Sigmoid colon (tissue), 7 donors: Measurements from ENCODE around the gene GTPBP3. TPM values are rescaled to one million over a fixed set of nuclear protein-coding genes. Genes with fewer than 3 reads are reported as not detected.

Experiments used
- DNase-seq: peaks from one replicate; pipeline ENCODE4 v3.0.0-alpha.2; 2019
- H3K27ac ChIP-seq, 4 donors: fragments of 200-600 bp; sonication (generic); one replicate each; pipeline ENCODE4 v1.5.1; 2016 to 2019; ENCODE audit warnings: mild to moderate bottlenecking in 1 of 4
- H3K27me3 ChIP-seq, 3 donors: fragments of 200-600 bp; sonication (generic); one replicate each; pipeline ENCODE4 v1.5.1; 2019; ENCODE audit warnings: mild to moderate bottlenecking in 1 of 3
- H3K36me3 ChIP-seq, 4 donors: fragments of 200-600 bp; sonication (generic); one replicate each; pipeline ENCODE4 v1.5.1; 2016 to 2019
- H3K4me1 ChIP-seq, 4 donors: fragments of 200-600 bp; sonication (generic); one replicate each; pipeline ENCODE4 v1.5.1; 2017 to 2019
- H3K4me3 ChIP-seq, 4 donors: fragments of 200-600 bp; sonication (generic); one replicate each; pipeline ENCODE4 v1.5.1; 2017 to 2019; ENCODE audit warnings: mild to moderate bottlenecking in 2 of 4, moderate library complexity in 1 of 4
- H3K9me3 ChIP-seq, 4 donors: fragments of 200-600 bp in 3 of 4; sonication (generic) in 3 of 4; one replicate each; pipeline versions ENCODE4 v1.5.1 to v1.6.1; 2013 to 2019
- CTCF ChIP-seq, 4 experiments: fragments of 450-650 bp in 3 of 4; fragments of 200-600 bp in 1 of 4; IDR thresholded peaks; one replicate each; pipeline ENCODE4 v1.5.1; 2016 to 2019; ENCODE audit warnings: antibody characterized with exemption in 4 of 4, mild to moderate bottlenecking in 3 of 4, moderate library complexity in 2 of 4
- EP300 ChIP-seq, 4 donors: sonication (generic); formaldehyde crosslinking; IDR thresholded peaks; one replicate each; pipeline ENCODE4 v1.6.1; 2017; ENCODE audit warnings: antibody characterized with exemption in 4 of 4
- POLR2A ChIP-seq, 2 donors: fragments of 450-650 bp; IDR thresholded peaks; one replicate each; pipeline ENCODE4 v1.6.1; 2016; ENCODE audit warnings: antibody characterized with exemption in 2 of 2, mild to moderate bottlenecking in 2 of 2, moderate library complexity in 2 of 2
- POLR2AphosphoS5 ChIP-seq, 4 donors: sonication (generic); formaldehyde crosslinking; IDR thresholded peaks; one replicate each; pipeline ENCODE4 v1.6.1; 2017; ENCODE audit warnings: antibody characterized with exemption in 4 of 4
- WGBS, 2 donors: extraction: QIAGEN DNeasy Blood & Tissue Kit; methylation state at CpG; one replicate each; pipeline ENCODE4 v1.1.7; 2013; 5-methylcytosine and 5-hydroxymethylcytosine counted together
- intact Hi-C: fragments of 100-400 bp; cut with DNase I; formaldehyde crosslinking; loops from one replicate; pipeline ENCODE4 v1.15.1; 2023
- polyA plus RNA-seq, 3 donors: library from polyadenylated mRNA; stranded (reverse); fragments of 200-250 nt; gene quantifications; one replicate each; pipeline ENCODE4 v1.2.3, GENCODE V29; 2013
- total RNA-seq, 4 donors: library from RNA; depleted of rRNA; stranded (reverse); fragments of >200 nt; gene quantifications; one replicate each; pipeline ENCODE4 v1.1.0, GENCODE V29; 2016
- donor health status: healthy with polysubstance abuse.
- donor health status: Bipolar disorder and iron deficiency.
- donor health status: healthy.

The GTPBP3 gene
- total and polyA plus RNA-seq, 7 donors, result 3.7 to 22.2 (median 13.2) TPM

DNA sequence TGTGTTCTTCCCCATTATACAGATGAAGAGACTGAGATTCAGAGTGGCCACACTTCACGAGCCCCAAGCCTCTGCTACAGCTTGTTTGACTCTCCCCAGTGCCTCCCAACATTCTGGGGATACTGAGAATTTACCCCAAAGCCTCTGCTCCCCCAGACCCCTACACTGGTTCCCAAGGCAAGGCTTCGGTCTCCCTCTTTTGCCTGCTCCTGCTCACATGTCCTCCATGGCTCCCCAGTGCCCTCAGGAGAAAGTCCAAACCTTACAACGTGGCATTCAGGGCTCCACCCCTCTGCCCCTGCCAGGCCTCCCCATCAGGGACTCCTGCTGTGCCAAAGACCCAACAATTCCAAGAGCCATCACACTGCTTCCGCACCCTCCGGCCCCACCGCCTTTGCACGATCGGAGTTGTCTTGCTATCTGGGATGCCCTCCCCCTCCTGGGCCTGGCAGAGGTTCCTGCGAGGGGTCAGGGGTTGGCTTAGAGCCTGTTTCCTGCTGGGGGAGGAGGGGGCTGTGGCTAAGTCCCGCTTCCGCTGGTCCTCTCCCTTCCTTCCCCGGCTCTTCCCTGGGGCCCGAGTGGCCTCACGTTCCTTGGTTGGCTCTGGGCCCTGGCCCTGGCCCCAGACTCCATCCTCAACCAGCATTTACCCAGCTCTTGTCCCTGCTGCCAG, 15.4 kb downstream of the GTPBP3 start:
- TF ChIP-seq POLR2AphosphoS5 (IDR thresholded peaks at IDR 0.05) (peak in 1 of 4 donors; percentile 36), POLR2A (IDR thresholded peaks at IDR 0.05) (no peak)
- intact Hi-C loops, result no loop called here
- Histone ChIP-seq H3K4me3 (no peak overlapping the region), H3K4me1 (peaks cover 0 to 9% (median 4%) of the 10 kb centered on the region in 4 donors), H3K9me3 (no peaks in the 10 kb centered on the region), H3K36me3 (no peaks in the 10 kb centered on the region), H3K27ac (peak overlapping the region in 1 of 4 donors; percentile 20), H3K27me3 (peaks cover 0 to 24% (median 4%) of the 10 kb centered on the region in 3 donors)
- WGBS, 2 donors, result 47 to 59% methylated on average over 14 of the region's 14 CpGs
- no peak for DNase-seq

- DNase-seq, result no peak
- peak overlapping the region in 1 of 4 donors; percentile 20 for H3K27ac ChIP-seq
- peaks cover 0 to 9% (median 2%) of the 10 kb centered on the region in 4 donors for H3K4me1 ChIP-seq
- H3K4me3 ChIP-seq, result no peak overlapping the region
- no peaks in the 10 kb centered on the region for H3K9me3 ChIP-seq
- no peaks in the 10 kb centered on the region for H3K36me3 ChIP-seq
- 73 to 84% methylated on average over 8 of the region's 8 CpGs for WGBS, 2 donors
- no peak for TF ChIP-seq POLR2A (IDR thresholded peaks at IDR 0.05)
- no peak for TF ChIP-seq CTCF (IDR thresholded peaks at IDR 0.05)
- TF ChIP-seq EP300 (IDR thresholded peaks at IDR 0.05), result no peak
- TF ChIP-seq POLR2AphosphoS5 (IDR thresholded peaks at IDR 0.05), result no peak
- intact Hi-C loops, result no loop called here
- H3K27me3 ChIP-seq, result peaks cover 0 to 24% (median 4%) of the 10 kb centered on the region in 3 donors
Observed at GRCh38 chr19:17353386-17353785, 16.0 kb downstream of the GTPBP3 start.

DNA sequence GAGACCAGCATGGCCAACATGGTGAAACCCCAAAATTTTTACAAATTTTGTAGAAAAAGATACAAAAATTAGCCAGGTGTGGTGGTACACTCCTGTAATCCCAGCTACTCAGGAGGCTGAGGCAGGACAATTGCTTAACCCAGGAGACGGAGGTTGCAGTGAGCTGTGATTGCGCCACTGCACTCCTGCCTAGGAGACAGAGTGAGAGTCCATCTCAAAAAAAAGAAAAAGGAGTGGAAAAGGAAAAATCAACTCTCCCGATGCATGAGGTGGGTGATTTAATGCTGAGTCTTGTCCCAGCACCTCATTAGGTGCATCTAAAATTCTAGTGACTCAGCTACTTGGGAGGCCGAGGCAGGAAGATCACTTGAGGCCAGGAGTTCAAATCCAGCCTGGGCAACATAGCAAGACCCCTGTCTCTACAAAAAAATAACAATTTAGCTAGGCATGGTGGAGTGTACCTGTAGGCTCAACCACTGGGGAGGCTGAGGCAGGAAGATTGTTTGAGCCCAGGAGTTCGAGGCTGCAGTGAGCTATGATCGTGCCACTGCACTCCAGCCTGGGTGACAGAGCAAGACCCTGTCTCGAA, 19.8 kb downstream of the GTPBP3 start:
- WGBS, 2 donors, result 88% methylated on average over 7 of the region's 7 CpGs
- Histone ChIP-seq H3K9me3 (no peaks in the 10 kb centered on the region), H3K27me3 (peaks cover 0 to 4% (median 0%) of the 10 kb centered on the region in 3 donors), H3K4me1 (no peaks in the 10 kb centered on the region), H3K27ac (peak overlapping the region in 2 of 4 donors; percentile 10 to 20), H3K36me3 (no peaks in the 10 kb centered on the region), H3K4me3 (no peak overlapping the region)
- TF ChIP-seq EP300 (IDR thresholded peaks at IDR 0.05), result no peak
- TF ChIP-seq CTCF (IDR thresholded peaks at IDR 0.05), result no peak
- no peak for TF ChIP-seq POLR2AphosphoS5 (IDR thresholded peaks at IDR 0.05)
- TF ChIP-seq POLR2A (IDR thresholded peaks at IDR 0.05), result no peak
- intact Hi-C loops, result no loop called here
- DNase-seq, result no peak

DNA sequence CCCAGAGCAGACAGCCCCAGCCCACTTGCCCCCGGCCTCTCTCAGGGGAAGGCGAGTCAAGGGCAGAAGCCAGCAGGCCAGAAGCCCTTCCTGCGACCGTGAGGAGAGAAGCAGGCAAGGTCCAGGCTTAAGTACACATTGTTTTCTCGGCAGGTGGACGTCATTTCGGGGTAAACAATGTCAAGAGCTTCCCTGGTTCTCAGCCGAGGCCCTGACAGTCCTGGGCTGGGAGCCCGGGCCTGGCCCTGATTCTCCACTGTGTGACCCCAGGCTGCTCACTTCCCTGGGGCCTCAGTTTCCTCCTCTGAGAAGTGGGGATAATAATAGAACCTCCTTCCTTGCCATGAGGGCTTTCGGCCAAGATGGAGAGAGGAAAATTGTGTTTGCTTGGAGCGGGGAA, 20.4 kb downstream of the GTPBP3 start:
- WGBS, 2 donors, result 32 to 69% methylated on average over 11 of the region's 11 CpGs
- no peaks in the 10 kb centered on the region for H3K36me3 ChIP-seq
- H3K27me3 ChIP-seq, result peaks cover 0 to 4% (median 0%) of the 10 kb centered on the region in 3 donors
- no peak for DNase-seq
- no peaks in the 10 kb centered on the region for H3K4me1 ChIP-seq
- H3K27ac ChIP-seq, result peak overlapping the region in 3 of 4 donors; percentile 10 to 27 (median 20)
- intact Hi-C loops, result no loop called here
- H3K4me3 ChIP-seq, result no peak overlapping the region
- TF ChIP-seq POLR2A (IDR thresholded peaks at IDR 0.05) (no peak), POLR2AphosphoS5 (IDR thresholded peaks at IDR 0.05) (peak in 1 of 4 donors; percentile 23)
- no peaks in the 10 kb centered on the region for H3K9me3 ChIP-seq

GRCh38 chr19:17358395-17358794, 21.0 kb downstream of the GTPBP3 start:
- TF ChIP-seq EP300 (IDR thresholded peaks at IDR 0.05) (peak in 1 of 4 donors; percentile 18), CTCF (IDR thresholded peaks at IDR 0.05) (no peak), POLR2AphosphoS5 (IDR thresholded peaks at IDR 0.05) (peak in 2 of 4 donors; percentile 21 to 24)
- no peak overlapping the region for H3K27ac ChIP-seq
- DNase-seq, result no peak
- intact Hi-C loops, result no loop called here
- no peaks in the 10 kb centered on the region for H3K27me3 ChIP-seq
- no peak overlapping the region for H3K4me3 ChIP-seq
- 79 to 85% methylated on average over 7 of the region's 7 CpGs for WGBS, 2 donors
- H3K36me3 ChIP-seq, result no peaks in the 10 kb centered on the region
- H3K4me1 ChIP-seq, result no peaks in the 10 kb centered on the region
- H3K9me3 ChIP-seq, result no peaks in the 10 kb centered on the region
